GM23338 (cell line): ENCODE results near the gene APCDD1L. TPM values are rescaled to one million over a fixed set of nuclear protein-coding genes. Genes with fewer than 3 reads are reported as not detected.

Experiments used
- ATAC-seq: fragments of 200-7000 bp; cut with Tn5 transposase; 3 replicates; pipeline ENCODE4 v1.9.1; 2020
- DNase-seq: peaks from one replicate; pipeline ENCODE4 v3.0.0-alpha.2; 2015; ENCODE audit warnings: low spot score
- H2AFZ ChIP-seq: fragments of 200-600 bp; sonication (generic); 2 replicates; pipeline ENCODE4 v1.8.0; 2016; ENCODE audit warnings: antibody characterized with exemption, mild to moderate bottlenecking, moderate library complexity
- H3F3A ChIP-seq: fragments of 200-600 bp; sonication (generic); replicated peaks from 2 replicates; pipeline ENCODE4 v1.8.0; 2017; ENCODE audit warnings: antibody characterized with exemption, mixed run types, low read depth
- H3K27ac ChIP-seq: fragments of 200-600 bp; sonication (generic); 2 replicates; pipeline ENCODE4 v1.6.1; 2016; ENCODE audit warnings: low read depth
- H3K27me3 ChIP-seq: fragments of 200-600 bp; sonication (generic); 2 replicates; pipeline ENCODE4 v1.8.0; 2016; ENCODE audit warnings: mild to moderate bottlenecking, mixed run types, moderate library complexity; ENCODE audit not compliant: insufficient read depth
- H3K36me3 ChIP-seq: fragments of 200-600 bp; sonication (generic); 2 replicates; pipeline ENCODE4 v1.8.0; 2016; ENCODE audit warnings: mild to moderate bottlenecking; ENCODE audit not compliant: insufficient read depth
- H3K4me1 ChIP-seq: fragments of 200-600 bp; sonication (generic); 2 replicates; pipeline ENCODE4 v1.8.0; 2016; ENCODE audit warnings: mild to moderate bottlenecking, moderate library complexity; ENCODE audit not compliant: insufficient read depth
- H3K4me2 ChIP-seq: fragments of 200-600 bp; sonication (generic); 2 replicates; pipeline ENCODE4 v1.7.1; 2017; ENCODE audit warnings: mixed run types
- H3K4me3 ChIP-seq: fragments of 200-600 bp; sonication (generic); 2 replicates; pipeline ENCODE4 v1.6.1; 2016; ENCODE audit warnings: mixed run types
- H3K79me2 ChIP-seq: fragments of 200-600 bp; sonication (generic); replicated peaks from 2 replicates; pipeline ENCODE4 v1.8.0; 2017; ENCODE audit warnings: mild to moderate bottlenecking; ENCODE audit not compliant: insufficient read depth
- H3K9me2 ChIP-seq: fragments of 200-600 bp; sonication (generic); 2 replicates; pipeline ENCODE4 v1.8.0; 2017; ENCODE audit not compliant: insufficient read depth
- H4K20me1 ChIP-seq: fragments of 200-600 bp; sonication (generic); replicated peaks from 2 replicates; pipeline ENCODE4 v1.8.0; 2017; ENCODE audit warnings: mild to moderate bottlenecking; ENCODE audit not compliant: insufficient read depth
- H3K27ac Mint-ChIP-seq: 2 replicates; pipeline ENCODE4 v1.8.0; 2020; ENCODE audit warnings: inconsistent platforms, mild to moderate bottlenecking, moderate library complexity, mixed read lengths
- H3K27me3 Mint-ChIP-seq: 3 replicates; pipeline ENCODE4 v1.8.0; 2022; ENCODE audit warnings: low read depth, mild to moderate bottlenecking, moderate library complexity, mixed read lengths, inconsistent platforms; ENCODE audit not compliant: insufficient read depth, poor library complexity
- H3K36me3 Mint-ChIP-seq: 3 replicates; pipeline ENCODE4 v1.8.0; 2021; ENCODE audit warnings: low read depth, mild to moderate bottlenecking, inconsistent platforms, moderate library complexity, mixed read lengths
- H3K4me1 Mint-ChIP-seq: 3 replicates; pipeline ENCODE4 v1.8.0; 2020; ENCODE audit warnings: mild to moderate bottlenecking, inconsistent platforms, mixed read lengths
- H3K4me3 Mint-ChIP-seq: 3 replicates; pipeline ENCODE4 v1.8.0; 2021; ENCODE audit warnings: moderate library complexity, mild to moderate bottlenecking, inconsistent platforms, mixed read lengths
- H3K9me3 Mint-ChIP-seq: 3 replicates; pipeline ENCODE4 v1.8.0; 2020; ENCODE audit warnings: moderate library complexity, mild to moderate bottlenecking, inconsistent platforms, mixed read lengths
- CTCF ChIP-seq, 2 experiments: fragments of 200-600 bp in 1 of 2; sonication (generic) in 1 of 2; conservative IDR thresholded peaks; 2 replicates each; pipeline versions ENCODE4 v1.5.1 to v1.6.1; 2016 to 2017; ENCODE audit warnings: antibody characterized with exemption in 2 of 2, low read depth in 2 of 2, mild to moderate bottlenecking in 2 of 2, moderate library complexity in 1 of 2
- ETS1 ChIP-seq: IDR thresholded peaks from 2 replicates; pipeline ENCODE4 v1.6.1; 2016; ENCODE audit warnings: antibody characterized with exemption
- EZH2 ChIP-seq: fragments of 200-600 bp; sonication (generic); IDR thresholded peaks from one replicate; pipeline ENCODE4 v1.8.0; 2017; ENCODE audit warnings: antibody characterized with exemption, mild to moderate bottlenecking, low read depth; ENCODE audit not compliant: unreplicated experiment
- EZH2phosphoT487 ChIP-seq: fragments of 200-600 bp; sonication (generic); IDR thresholded peaks from one replicate; pipeline ENCODE4 v1.8.1; 2018; ENCODE audit warnings: antibody characterized with exemption; ENCODE audit not compliant: unreplicated experiment
- JUNB ChIP-seq: IDR thresholded peaks from one replicate; pipeline ENCODE4 v1.6.1; 2016; ENCODE audit warnings: antibody characterized with exemption; ENCODE audit not compliant: unreplicated experiment
- NANOG ChIP-seq: IDR thresholded peaks from 2 replicates; pipeline ENCODE4 v1.6.1; 2016; ENCODE audit warnings: antibody characterized with exemption, borderline replicate concordance
- POLR2AphosphoS5 ChIP-seq: IDR thresholded peaks from 2 replicates; pipeline ENCODE4 v1.6.1; 2016; ENCODE audit warnings: antibody characterized with exemption, low read depth
- STAT1 ChIP-seq: IDR thresholded peaks from one replicate; pipeline ENCODE4 v1.6.1; 2016; ENCODE audit warnings: antibody characterized with exemption; ENCODE audit not compliant: unreplicated experiment
- polyA plus RNA-seq: library from polyadenylated mRNA; unstranded; fragments of >200 nt; fragmentation: Nextera tagmentation; extraction: Ambion mirVana; gene quantifications from 2 replicates; pipeline ENCODE4 v1.2.1, GENCODE V29; 2016
- total RNA-seq: library from RNA; depleted of rRNA; stranded (reverse); fragments of >200 nt; shearing (Covaris generic); gene quantifications from 2 replicates; pipeline ENCODE4 v1.2.3, GENCODE V29; 2014
- TF ChIP-seq, protein P1 (sequence below): IDR thresholded peaks from one replicate; pipeline ENCODE4 v1.6.1; 2018; ENCODE audit warnings: antibody characterized with exemption; ENCODE audit not compliant: unreplicated experiment

Gene APCDD1L
- total and polyA plus RNA-seq, 2 experiments from 2014 or later = 1.8 to 4.6 TPM

GRCh38 chr20:58531063-58531462, 15.9 kb upstream of the APCDD1L start (continued):
- TF ChIP-seq, protein P1, sequence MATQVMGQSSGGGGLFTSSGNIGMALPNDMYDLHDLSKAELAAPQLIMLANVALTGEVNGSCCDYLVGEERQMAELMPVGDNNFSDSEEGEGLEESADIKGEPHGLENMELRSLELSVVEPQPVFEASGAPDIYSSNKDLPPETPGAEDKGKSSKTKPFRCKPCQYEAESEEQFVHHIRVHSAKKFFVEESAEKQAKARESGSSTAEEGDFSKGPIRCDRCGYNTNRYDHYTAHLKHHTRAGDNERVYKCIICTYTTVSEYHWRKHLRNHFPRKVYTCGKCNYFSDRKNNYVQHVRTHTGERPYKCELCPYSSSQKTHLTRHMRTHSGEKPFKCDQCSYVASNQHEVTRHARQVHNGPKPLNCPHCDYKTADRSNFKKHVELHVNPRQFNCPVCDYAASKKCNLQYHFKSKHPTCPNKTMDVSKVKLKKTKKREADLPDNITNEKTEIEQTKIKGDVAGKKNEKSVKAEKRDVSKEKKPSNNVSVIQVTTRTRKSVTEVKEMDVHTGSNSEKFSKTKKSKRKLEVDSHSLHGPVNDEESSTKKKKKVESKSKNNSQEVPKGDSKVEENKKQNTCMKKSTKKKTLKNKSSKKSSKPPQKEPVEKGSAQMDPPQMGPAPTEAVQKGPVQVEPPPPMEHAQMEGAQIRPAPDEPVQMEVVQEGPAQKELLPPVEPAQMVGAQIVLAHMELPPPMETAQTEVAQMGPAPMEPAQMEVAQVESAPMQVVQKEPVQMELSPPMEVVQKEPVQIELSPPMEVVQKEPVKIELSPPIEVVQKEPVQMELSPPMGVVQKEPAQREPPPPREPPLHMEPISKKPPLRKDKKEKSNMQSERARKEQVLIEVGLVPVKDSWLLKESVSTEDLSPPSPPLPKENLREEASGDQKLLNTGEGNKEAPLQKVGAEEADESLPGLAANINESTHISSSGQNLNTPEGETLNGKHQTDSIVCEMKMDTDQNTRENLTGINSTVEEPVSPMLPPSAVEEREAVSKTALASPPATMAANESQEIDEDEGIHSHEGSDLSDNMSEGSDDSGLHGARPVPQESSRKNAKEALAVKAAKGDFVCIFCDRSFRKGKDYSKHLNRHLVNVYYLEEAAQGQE = no peak
- TF ChIP-seq JUNB = no peak
- TF ChIP-seq ETS1 = no peak
- no peak for TF ChIP-seq STAT1
- TF ChIP-seq CTCF (conservative IDR thresholded peaks at IDR 0.05; ENCODE audit: low read depth in 2 of 2) = no peak
- TF ChIP-seq POLR2AphosphoS5 = no peak

DNA sequence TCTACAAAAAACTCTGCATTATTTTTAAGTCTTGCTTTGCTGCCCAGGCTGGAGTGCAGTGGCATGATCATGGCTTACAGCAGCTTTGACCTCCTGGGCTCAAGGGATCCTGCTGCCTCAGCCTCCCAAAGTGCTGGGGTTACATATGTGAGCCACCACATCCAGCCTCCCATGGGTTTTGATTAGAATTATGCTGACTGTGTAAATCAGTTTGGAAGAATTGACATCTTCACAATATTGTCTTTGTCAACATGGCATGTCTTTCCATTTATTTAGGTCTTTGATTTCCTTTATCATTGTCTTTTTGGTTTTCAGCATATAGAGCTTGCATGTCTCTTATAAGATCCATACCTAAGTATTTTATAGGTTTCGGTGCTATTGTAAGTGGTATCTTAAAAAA, 13.2 kb upstream of the APCDD1L start:
- Histone ChIP-seq H3K9me2 (no peaks in the 10 kb centered on the region), H3K4me2 (no peak overlapping the region), H3K27me3 (no peaks in the 10 kb centered on the region), H3K36me3 (0 out of 2 replicates have a peak, but pooled peaks cover 11% of the 10 kb centered on the region), H2AFZ (no peak overlapping the region), H3K4me3 (no peak overlapping the region), H3F3A (no peaks in the 10 kb centered on the region), H4K20me1 (no peaks in the 10 kb centered on the region), H3K27ac (no peak overlapping the region), H3K4me1 (peaks cover 8% of the 10 kb centered on the region), H3K79me2 (no peaks in the 10 kb centered on the region)
- no peak for TF ChIP-seq JUNB
- H3K4me3 Mint-ChIP-seq = no peak overlapping the region
- peaks cover 44% of the 10 kb centered on the region; the same call in 2 of the 3 replicates for H3K36me3 Mint-ChIP-seq
- no peaks in the 10 kb centered on the region for H3K27me3 Mint-ChIP-seq
- no peak for ATAC-seq
- no peak for DNase-seq
- no peak overlapping the region for H3K27ac Mint-ChIP-seq
- peaks cover 6% of the 10 kb centered on the region; the same call in 2 of the 3 replicates for H3K4me1 Mint-ChIP-seq
- H3K9me3 Mint-ChIP-seq = peaks cover 76% of the 10 kb centered on the region

DNA sequence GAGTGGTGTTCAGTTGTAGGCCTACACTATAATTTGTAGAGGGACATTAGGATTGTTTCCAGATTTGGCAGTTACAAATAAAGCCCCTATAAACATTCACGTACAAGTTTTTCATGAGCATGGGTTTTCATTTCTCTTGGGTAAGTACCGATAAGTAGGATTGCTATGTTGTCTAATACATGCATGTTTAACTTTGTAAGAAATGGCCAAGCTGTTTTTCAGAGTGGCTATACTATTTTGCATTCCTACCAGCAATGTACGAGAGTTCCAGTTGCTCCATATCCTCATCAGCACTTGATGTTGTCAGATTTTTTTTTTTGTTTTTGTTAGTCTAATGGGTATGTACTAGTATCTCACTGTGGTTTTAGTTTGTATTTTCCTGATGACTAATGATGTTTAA, 11.2 kb upstream of the APCDD1L start:
- no peaks in the 10 kb centered on the region for H3F3A ChIP-seq
- no peak for TF ChIP-seq POLR2AphosphoS5
- TF ChIP-seq ETS1 = no peak
- no peak for TF ChIP-seq CTCF (conservative IDR thresholded peaks at IDR 0.05; ENCODE audit: low read depth in 2 of 2)
- TF ChIP-seq EZH2phosphoT487 = no peak
- no peak for TF ChIP-seq JUNB
- no peak for TF ChIP-seq EZH2
- no peak for TF ChIP-seq NANOG
- H3K4me1 ChIP-seq = peaks cover 17% of the 10 kb centered on the region
- H2AFZ ChIP-seq = no peak overlapping the region
- peaks cover 16% of the 10 kb centered on the region for H3K4me1 Mint-ChIP-seq
- H3K4me3 Mint-ChIP-seq = no peak overlapping the region
- no peak overlapping the region for H3K27ac ChIP-seq
- no peak overlapping the region for H3K4me3 ChIP-seq
- no peak overlapping the region for H3K27ac Mint-ChIP-seq
- H4K20me1 ChIP-seq = no peaks in the 10 kb centered on the region
- peaks cover 34% of the 10 kb centered on the region; the same call in 2 of the 3 replicates for H3K36me3 Mint-ChIP-seq
- peaks cover 63% of the 10 kb centered on the region for H3K9me3 Mint-ChIP-seq
- no peak for DNase-seq
- H3K27me3 Mint-ChIP-seq = peaks cover 3% of the 10 kb centered on the region
- H3K36me3 ChIP-seq = 0 out of 2 replicates have a peak, but pooled peaks cover 5% of the 10 kb centered on the region
- H3K27me3 ChIP-seq = no peaks in the 10 kb centered on the region
- H3K9me2 ChIP-seq = no peaks in the 10 kb centered on the region
- no peak for ATAC-seq
- no peaks in the 10 kb centered on the region for H3K79me2 ChIP-seq
- no peak overlapping the region for H3K4me2 ChIP-seq
